IMR-90 (cell line): Measurements from ENCODE around the gene CNTNAP1. TPM values are rescaled to one million over a fixed set of nuclear protein-coding genes. Genes with fewer than 3 reads are reported as not detected.

Source experiments
- ATAC-seq: fragments of 200-7000 bp; cut with Tn5 transposase; 2 replicates; pipeline ENCODE4 v1.9.1; 2020; ENCODE audit warnings: low read depth, mild to moderate bottlenecking, moderate library complexity
- BruUV-seq: library from RNA; stranded (reverse); fragments of 400-500 nt; replicated peaks from 2 replicates; lab custom pipeline; 2021; lab: Mats Ljungman, UMichigan
- CTCF ChIA-PET: fragments of 300-600 bp; formaldehyde crosslinking; extraction: SDS; loops from one replicate; lab custom pipeline; 2021; ENCODE audit warnings: antibody characterized with exemption; lab: Yijun Ruan, JAX
- POLR2A ChIA-PET: fragments of 300-600 bp; sonication (Branson Sonifier 250); formaldehyde crosslinking; loops from one replicate; lab custom pipeline; 2022; ENCODE audit warnings: antibody characterized with exemption; ENCODE audit not compliant: unreplicated experiment; lab: Charles Lee
- DNase-seq: peaks from one replicate; pipeline ENCODE4 v3.0.0; 2013
- H2AFZ ChIP-seq: replicated peaks from 2 replicates; pipeline ENCODE3; 2013; ENCODE audit warnings: low read length, mild to moderate bottlenecking; ENCODE audit not compliant: poor library complexity
- H2AK5ac ChIP-seq: 2 replicates; pipeline ENCODE4 v1.6.1; 2013; ENCODE audit warnings: low read depth, low read length, inconsistent platforms
- H2AK9ac ChIP-seq: replicated peaks from 2 replicates; pipeline ENCODE3; 2013; ENCODE audit warnings: mild to moderate bottlenecking, low read depth, low read length, moderate library complexity; ENCODE audit not compliant: poor library complexity
- H2BK120ac ChIP-seq: 2 replicates; pipeline ENCODE4 v1.6.1; 2013; ENCODE audit warnings: low read depth, low read length, inconsistent platforms
- H2BK15ac ChIP-seq: 3 replicates; pipeline ENCODE4 v1.6.1; 2013; ENCODE audit warnings: low read depth, low read length, inconsistent platforms
- H2BK20ac ChIP-seq: 2 replicates; pipeline ENCODE4 v1.6.1; 2013; ENCODE audit warnings: low read depth, mild to moderate bottlenecking, inconsistent platforms, low read length, moderate library complexity
- H2BK5ac ChIP-seq: 2 replicates; pipeline ENCODE4 v1.6.1; 2013; ENCODE audit warnings: mild to moderate bottlenecking, low read depth, low read length, inconsistent platforms; ENCODE audit not compliant: poor library complexity, severe bottlenecking
- H3K14ac ChIP-seq: replicated peaks from 2 replicates; pipeline ENCODE4 v1.6.1; 2013; ENCODE audit warnings: low read depth, low read length, inconsistent platforms
- H3K18ac ChIP-seq: 2 replicates; pipeline ENCODE4 v1.6.1; 2013; ENCODE audit warnings: low read depth, low read length, control low read depth
- H3K23ac ChIP-seq: 2 replicates; pipeline ENCODE4 v1.6.1; 2013; ENCODE audit warnings: low read depth, low read length, inconsistent platforms
- H3K27ac ChIP-seq: 2 replicates; pipeline ENCODE4 v1.5.1; 2013; ENCODE audit warnings: mild to moderate bottlenecking, control low read depth, low read length; ENCODE audit not compliant: insufficient read depth
- H3K27me3 ChIP-seq: 2 replicates; pipeline ENCODE4 v1.6.1; 2013; ENCODE audit warnings: low read length; ENCODE audit not compliant: control insufficient read depth, insufficient read depth
- H3K36me3 ChIP-seq: 2 replicates; pipeline ENCODE4 v1.6.1; 2013; ENCODE audit warnings: low read length, mixed read lengths; ENCODE audit not compliant: control insufficient read depth, insufficient read depth
- H3K4ac ChIP-seq: 2 replicates; pipeline ENCODE4 v1.6.1; 2013; ENCODE audit warnings: low read depth, low read length, inconsistent platforms
- H3K4me1 ChIP-seq: 2 replicates; pipeline ENCODE4 v1.6.1; 2013; ENCODE audit warnings: low read length, mixed read lengths; ENCODE audit not compliant: control insufficient read depth, insufficient read depth
- H3K4me2 ChIP-seq: 2 replicates; pipeline ENCODE4 v1.6.1; 2013; ENCODE audit warnings: low read depth, mild to moderate bottlenecking, control low read depth, low read length, moderate library complexity
- H3K4me3 ChIP-seq: 2 replicates; pipeline ENCODE4 v1.5.1; 2013; ENCODE audit warnings: low read depth, mild to moderate bottlenecking, control low read depth, low read length, moderate library complexity; ENCODE audit not compliant: insufficient read depth
- H3K56ac ChIP-seq: 2 replicates; pipeline ENCODE4 v1.6.1; 2013; ENCODE audit warnings: low read length, inconsistent platforms; ENCODE audit not compliant: insufficient read depth; ENCODE audit errors: extremely low read depth
- H3K79me1 ChIP-seq, 2 experiments: 2 replicates each; pipeline ENCODE4 v1.6.1; 2013; ENCODE audit warnings: low read length in 2 of 2, inconsistent platforms in 1 of 2, low read depth in 1 of 2
- H3K9ac ChIP-seq: 2 replicates; pipeline ENCODE4 v1.6.1; 2013; ENCODE audit warnings: low read depth, low read length, control low read depth
- H3K9me1 ChIP-seq: 2 replicates; pipeline ENCODE4 v1.6.1; 2013; ENCODE audit warnings: low read length, inconsistent platforms; ENCODE audit not compliant: insufficient read depth
- H3K9me3 ChIP-seq: 2 replicates; pipeline ENCODE4 v1.6.1; 2013; ENCODE audit warnings: low read length; ENCODE audit not compliant: control insufficient read depth, insufficient read depth
- H4K20me1 ChIP-seq: 2 replicates; pipeline ENCODE4 v1.6.1; 2013; ENCODE audit warnings: low read length, inconsistent platforms; ENCODE audit not compliant: insufficient read depth
- H4K5ac ChIP-seq: 2 replicates; pipeline ENCODE4 v1.6.1; 2013; ENCODE audit warnings: mild to moderate bottlenecking, low read depth, low read length, control low read depth
- H4K8ac ChIP-seq, 2 experiments: 2 replicates each; pipeline ENCODE4 v1.6.1; 2013; ENCODE audit warnings: low read depth in 2 of 2, low read length in 2 of 2, control low read depth in 1 of 2, inconsistent platforms in 1 of 2
- H4K91ac ChIP-seq: 2 replicates; pipeline ENCODE4 v1.6.1; 2013; ENCODE audit warnings: low read depth, low read length, inconsistent platforms; ENCODE audit not compliant: insufficient read depth
- BHLHE40 ChIP-seq: fragments of 150-350 bp; IDR thresholded peaks from 2 replicates; pipeline ENCODE4 v1.6.1; 2016; ENCODE audit warnings: mild to moderate bottlenecking, low read depth, low read length
- MXI1 ChIP-seq: IDR thresholded peaks from 2 replicates; pipeline ENCODE4 v1.6.1; 2012; ENCODE audit warnings: low read depth, mild to moderate bottlenecking, low read length, moderate library complexity, borderline replicate concordance
- NFE2L2 ChIP-seq: fragments of 150-350 bp; IDR thresholded peaks from 2 replicates; pipeline ENCODE4 v1.6.1; 2016; ENCODE audit warnings: low read depth, mild to moderate bottlenecking, low read length
- POLR2A ChIP-seq: IDR thresholded peaks from 2 replicates; pipeline ENCODE4 v1.6.1; 2012; ENCODE audit warnings: mild to moderate bottlenecking, low read depth, low read length
- RCOR1 ChIP-seq: IDR thresholded peaks from 2 replicates; pipeline ENCODE4 v1.6.1; 2012; ENCODE audit warnings: mild to moderate bottlenecking, low read length, improper control_type of control experiment; ENCODE audit not compliant: insufficient replicate concordance
- WGBS, 2 experiments: methylation state at CpG; one replicate each; pipeline versions ENCODE4 v1.1.5 to v1.1.7; 2013; ENCODE audit warnings: missing lambda C conversion rate in 2 of 2; ENCODE audit not compliant: insufficient read length in 1 of 2; ENCODE audit errors: extremely low coverage in 2 of 2; 5-methylcytosine and 5-hydroxymethylcytosine counted together
- dilution Hi-C: fragments of 300-500 bp; cut with HindIII; formaldehyde crosslinking; loops from one replicate; pipeline ENCODE4 v1.14.3; 2018; ENCODE audit warnings: low sequenced_read_pairs; ENCODE audit not compliant: unreplicated experiment
- in situ Hi-C: fragments of 300-500 bp; cut with MboI; formaldehyde crosslinking; loops from 3 replicates; pipeline ENCODE4 v1.14.3; 2019; ENCODE audit warnings: low sequenced_read_pairs, inconsistent platforms, mixed read lengths
- intact Hi-C: fragments of 100-400 bp; cut with micrococcal nuclease; formaldehyde crosslinking; loops from 2 replicates; pipeline ENCODE4 v1.10.0; 2022
- polyA plus RNA-seq, 3 experiments: library from polyadenylated mRNA; depleted of rRNA; stranded (reverse); fragments of >200 nt; gene quantifications; 2 replicates each; pipeline ENCODE4 v1.2.3, GENCODE V29; 2012; ENCODE audit warnings: low replicate concordance in 1 of 3
- total RNA-seq: library from RNA; depleted of rRNA; stranded (reverse); fragments of >200 nt; gene quantifications from 2 replicates; pipeline ENCODE4 v1.2.3, GENCODE V29; 2012
- TF ChIP-seq, protein P1 (sequence below): fragments of 150-350 bp; IDR thresholded peaks from 2 replicates; pipeline ENCODE4 v1.6.1; 2017; ENCODE audit warnings: mild to moderate bottlenecking, antibody characterized with exemption, low read length, low read depth

Gene CNTNAP1
- total and polyA plus RNA-seq, 2 of the 4 experiments (the other 2 are of a cell fraction), result 12.2 to 72.2 TPM

DNA sequence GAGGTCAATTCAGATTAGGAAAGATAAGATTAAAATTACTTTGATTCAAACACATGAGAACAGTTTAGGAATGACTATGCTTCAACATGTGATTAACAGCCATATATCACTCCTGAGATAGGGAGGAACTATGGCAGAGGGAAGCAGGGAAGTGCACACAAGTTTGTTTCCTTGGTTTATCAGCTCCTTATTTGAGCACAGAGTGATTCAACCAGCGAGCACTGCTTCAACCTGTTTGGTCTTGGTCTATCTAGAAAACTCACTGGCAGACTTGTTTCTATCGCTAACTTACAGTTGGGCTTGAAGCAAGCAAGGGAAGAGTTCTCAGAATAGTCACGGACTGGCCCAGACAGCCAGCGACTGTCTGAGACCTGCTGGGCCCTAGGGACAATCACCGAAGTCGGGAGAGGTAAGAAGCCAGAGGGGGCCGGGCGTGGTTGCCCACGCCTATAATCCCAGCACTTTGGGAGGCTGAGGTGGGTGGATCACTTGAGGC lies 49.3 kb upstream of the CNTNAP1 start:
- no peak overlapping the region for H4K5ac ChIP-seq
- 0 out of 2 replicates have a peak overlapping the region, but pooled peaks have one; percentile 49 for H3K23ac ChIP-seq
- no peak overlapping the region for H2BK5ac ChIP-seq
- H2AK9ac ChIP-seq, result no peak overlapping the region
- ATAC-seq (no peak), DNase-seq (no peak)
- no peak overlapping the region for H3K27ac ChIP-seq
- H3K36me3 ChIP-seq, result no peaks in the 10 kb centered on the region
- H3K9me1 ChIP-seq, result no peaks in the 10 kb centered on the region
- H3K4me3 ChIP-seq, result no peak overlapping the region
- intact Hi-C loops, result no loop called here
- no peaks in the 10 kb centered on the region for H3K79me1 ChIP-seq
- no peak overlapping the region for H3K4me2 ChIP-seq
- H2AFZ ChIP-seq, result peak overlapping the region; percentile 32
- CTCF ChIA-PET, result no interaction called here
- no peaks in the 10 kb centered on the region for H4K20me1 ChIP-seq
- no peak overlapping the region for H3K14ac ChIP-seq
- BruUV-seq, result no TSS peak
- no peak for TF ChIP-seq BHLHE40
- TF ChIP-seq RCOR1, result no peak
- TF ChIP-seq MXI1, result no peak
- TF ChIP-seq NFE2L2, result no peak
- no peak for TF ChIP-seq POLR2A
- TF ChIP-seq, protein P1, sequence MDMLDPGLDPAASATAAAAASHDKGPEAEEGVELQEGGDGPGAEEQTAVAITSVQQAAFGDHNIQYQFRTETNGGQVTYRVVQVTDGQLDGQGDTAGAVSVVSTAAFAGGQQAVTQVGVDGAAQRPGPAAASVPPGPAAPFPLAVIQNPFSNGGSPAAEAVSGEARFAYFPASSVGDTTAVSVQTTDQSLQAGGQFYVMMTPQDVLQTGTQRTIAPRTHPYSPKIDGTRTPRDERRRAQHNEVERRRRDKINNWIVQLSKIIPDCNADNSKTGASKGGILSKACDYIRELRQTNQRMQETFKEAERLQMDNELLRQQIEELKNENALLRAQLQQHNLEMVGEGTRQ, result no peak
- H3K4me1 ChIP-seq, result no peaks in the 10 kb centered on the region
- peaks cover 12% of the 10 kb centered on the region for H3K27me3 ChIP-seq
- 88% methylated on average over 6 of the region's 9 CpGs; no CpG with 5 or more reads in 1 of the 2 experiments for WGBS, 2 experiments
- H4K91ac ChIP-seq, result no peak overlapping the region
- dilution Hi-C loops, result no loop called here
- H2BK120ac ChIP-seq, result no peak overlapping the region
- H2BK20ac ChIP-seq, result no peak overlapping the region
- no peaks in the 10 kb centered on the region for H3K9me3 ChIP-seq
- H2AK5ac ChIP-seq, result no peak overlapping the region
- no peak overlapping the region for H3K4ac ChIP-seq
- no peak overlapping the region for H3K9ac ChIP-seq
- POLR2A ChIA-PET, result no interaction called here
- no peak overlapping the region for H3K18ac ChIP-seq
- no peak overlapping the region for H4K8ac ChIP-seq
- in situ Hi-C loops, result no loop called here
- no peak overlapping the region for H3K56ac ChIP-seq
- H2BK15ac ChIP-seq, result no peak overlapping the region
